KMS-11 (cell line): ENCODE data around the gene NUFIP1.
"Not testable (repeated sequence)": the region's sequence is repeated elsewhere in the genome, so short reads cannot be mapped to it uniquely, and the experiment has no call there.

Source experiments
- H2AFZ ChIP-seq: fragments of 200-600 bp; sonication (generic); 2 replicates; pipeline ENCODE4 v1.6.1; 2016; ENCODE audit warnings: antibody characterized with exemption, mixed run types, low read depth
- H3K27ac ChIP-seq: fragments of 200-600 bp; sonication (generic); 2 replicates; pipeline ENCODE4 v1.6.1; 2016; ENCODE audit warnings: mild to moderate bottlenecking, mixed run types
- H3K27me3 ChIP-seq: fragments of 200-600 bp; sonication (generic); 2 replicates; pipeline ENCODE4 v1.6.1; 2017; ENCODE audit warnings: mild to moderate bottlenecking, low read depth, mixed run types, moderate library complexity; ENCODE audit not compliant: insufficient read depth
- H3K36me3 ChIP-seq: fragments of 200-600 bp; sonication (generic); 2 replicates; pipeline ENCODE4 v1.6.1; 2017; ENCODE audit warnings: mild to moderate bottlenecking, mixed run types; ENCODE audit not compliant: insufficient read depth
- H3K4me1 ChIP-seq: fragments of 200-600 bp; sonication (generic); 2 replicates; pipeline ENCODE4 v1.6.1; 2016; ENCODE audit warnings: mild to moderate bottlenecking, low read depth, mixed run types; ENCODE audit not compliant: poor library complexity, severe bottlenecking
- H3K4me2 ChIP-seq: fragments of 200-600 bp; sonication (generic); 2 replicates; pipeline ENCODE4 v1.7.0; 2016; ENCODE audit warnings: mild to moderate bottlenecking, mixed run types
- H3K4me3 ChIP-seq: fragments of 200-600 bp; sonication (generic); IDR thresholded peaks from 2 replicates; pipeline ENCODE4 v1.6.1; 2017; ENCODE audit warnings: low read depth, low read length, mixed read lengths; ENCODE audit not compliant: insufficient read depth
- H3K79me2 ChIP-seq: fragments of 200-600 bp; sonication (generic); 2 replicates; pipeline ENCODE4 v1.6.1; 2016; ENCODE audit warnings: low read depth, mixed run types; ENCODE audit not compliant: insufficient read depth
- H3K9ac ChIP-seq: fragments of 200-600 bp; sonication (generic); 2 replicates; pipeline ENCODE4 v1.6.1; 2016; ENCODE audit warnings: mild to moderate bottlenecking, mixed run types
- H4K20me1 ChIP-seq: fragments of 200-600 bp; sonication (generic); 2 replicates; pipeline ENCODE4 v1.6.1; 2016; ENCODE audit warnings: mild to moderate bottlenecking, mixed run types; ENCODE audit not compliant: insufficient read depth
- CTCF ChIP-seq: fragments of 200-600 bp; sonication (generic); conservative IDR thresholded peaks from 2 replicates; pipeline ENCODE4 v1.6.1; 2017; ENCODE audit warnings: low read depth, mild to moderate bottlenecking, antibody characterized with exemption, low read length, moderate library complexity, mixed read lengths

The NUFIP1 gene

DNA sequence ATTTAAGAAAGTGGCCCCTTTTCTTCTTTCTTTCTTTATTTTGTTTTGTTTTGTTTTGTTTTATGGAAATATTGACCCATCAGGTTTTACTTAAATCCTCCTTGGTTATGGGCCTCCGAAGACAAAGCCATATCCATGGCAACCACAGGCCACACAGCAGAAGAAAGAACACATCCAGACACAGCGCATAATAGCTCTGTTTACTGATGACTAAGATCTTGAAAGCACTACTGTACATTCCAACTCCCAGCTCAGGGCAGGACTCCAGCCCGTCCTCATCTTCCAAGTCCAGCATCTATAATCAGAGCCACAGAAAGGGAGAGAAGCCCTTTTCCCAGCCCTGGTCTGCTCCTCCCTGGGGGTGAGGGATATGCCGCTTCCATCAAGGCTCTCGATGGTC is 84.3 kb downstream of the NUFIP1 start:
- Histone ChIP-seq H3K27me3 (no peaks in the 10 kb centered on the region), H3K4me1 (no peaks in the 10 kb centered on the region), H3K4me3 (no peak overlapping the region), H3K36me3 (no peaks in the 10 kb centered on the region), H2AFZ (no peak overlapping the region), H3K27ac (no peak overlapping the region), H3K9ac (no peak overlapping the region), H4K20me1 (no peaks in the 10 kb centered on the region), H3K79me2 (no peaks in the 10 kb centered on the region), H3K4me2 (no peak overlapping the region)
- TF ChIP-seq CTCF = no peak

DNA sequence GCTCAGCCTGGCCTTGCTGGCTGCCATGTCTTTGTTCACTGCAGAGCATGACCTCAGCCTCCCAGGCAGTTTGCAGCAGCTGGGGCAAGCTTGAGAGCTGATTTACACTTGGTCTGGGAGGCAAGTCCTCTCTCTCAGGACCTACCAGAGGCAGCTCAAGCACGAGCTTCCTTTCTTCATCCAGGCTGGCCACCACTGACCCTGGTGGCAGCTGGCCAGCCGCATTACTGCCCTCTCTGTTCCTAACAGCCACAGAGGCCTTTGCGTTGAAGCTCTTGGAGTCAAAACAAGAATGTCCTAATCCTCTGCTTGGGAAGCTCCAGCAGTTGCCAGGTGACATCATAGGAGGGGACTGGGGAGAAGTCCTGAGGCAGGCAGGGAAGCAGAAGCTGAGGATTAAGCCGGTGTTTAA is 85.7 kb downstream of the NUFIP1 start:
- H3K4me2 ChIP-seq = no peak overlapping the region
- no peak overlapping the region for H2AFZ ChIP-seq
- H3K9ac ChIP-seq = no peak overlapping the region
- H4K20me1 ChIP-seq = no peaks in the 10 kb centered on the region
- no peaks in the 10 kb centered on the region for H3K79me2 ChIP-seq
- H3K27ac ChIP-seq = no peak overlapping the region
- no peaks in the 10 kb centered on the region for H3K36me3 ChIP-seq
- no peak overlapping the region for H3K4me3 ChIP-seq
- no peak for TF ChIP-seq CTCF
- H3K4me1 ChIP-seq = no peaks in the 10 kb centered on the region
- H3K27me3 ChIP-seq = no peaks in the 10 kb centered on the region

GRCh38 chr13:44902738-44903137 is 86.5 kb downstream of the NUFIP1 start:
- Histone ChIP-seq H2AFZ (no peak overlapping the region), H3K36me3 (no peaks in the 10 kb centered on the region), H4K20me1 (no peaks in the 10 kb centered on the region), H3K4me2 (no peak overlapping the region), H3K4me1 (no peaks in the 10 kb centered on the region), H3K9ac (no peak overlapping the region), H3K27ac (no peak overlapping the region), H3K4me3 (no peak overlapping the region), H3K27me3 (no peaks in the 10 kb centered on the region), H3K79me2 (no peaks in the 10 kb centered on the region)
- no peak for TF ChIP-seq CTCF

DNA sequence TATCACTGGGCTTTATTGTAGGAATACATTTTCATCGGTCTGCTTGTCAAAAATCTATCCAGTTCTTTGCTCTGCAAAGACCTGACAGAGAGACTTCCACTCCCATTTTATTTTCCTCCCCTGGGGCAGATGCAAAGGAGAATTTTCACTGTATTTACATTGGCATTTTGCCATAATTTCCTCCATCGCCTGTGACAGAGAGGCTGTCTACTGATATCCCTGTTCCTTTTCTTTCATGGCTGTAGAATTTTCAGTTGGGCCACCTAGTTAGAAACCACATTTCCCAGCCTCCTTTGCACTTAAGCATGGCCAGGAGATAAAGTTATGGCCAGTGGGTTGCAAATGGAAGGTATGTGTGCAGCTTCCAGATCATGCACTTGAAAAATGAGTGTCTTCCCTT is 89.3 kb downstream of the NUFIP1 start:
- Histone ChIP-seq H3K27ac (no peak overlapping the region), H3K4me1 (no peaks in the 10 kb centered on the region), H3K36me3 (no peaks in the 10 kb centered on the region), H4K20me1 (no peaks in the 10 kb centered on the region), H3K79me2 (no peaks in the 10 kb centered on the region), H3K4me2 (no peak overlapping the region), H3K9ac (no peak overlapping the region), H2AFZ (no peak overlapping the region), H3K27me3 (no peaks in the 10 kb centered on the region), H3K4me3 (no peak overlapping the region)
- TF ChIP-seq CTCF = no peak

GRCh38 chr13:44898308-44898707 is 91.0 kb downstream of the NUFIP1 start:
- not testable (repeated sequence) for H3K4me2 ChIP-seq, H3K4me1 ChIP-seq, H3K27ac ChIP-seq

More at GRCh38 chr13:44898308-44898707, 91.0 kb downstream of the NUFIP1 start:
- H3K79me2 ChIP-seq, H3K9ac ChIP-seq, H3K27me3 ChIP-seq, H3K4me3 ChIP-seq, H3K36me3 ChIP-seq, H2AFZ ChIP-seq, H4K20me1 ChIP-seq: not testable (repeated sequence)
